Spleen (tissue), 11 donors: ENCODE measurements around the gene DUSP8. TPM values are rescaled to one million over a fixed set of nuclear protein-coding genes. Genes with fewer than 3 reads are reported as not detected.
A peak's percentile ranks its signal among the peaks of the same experiment; 100 is the strongest.

ENCODE experiments used
- DNase-seq: peaks from one replicate; pipeline ENCODE4 v3.0.0-alpha.2; 2020
- H3K27ac ChIP-seq, 8 donors: fragments of 200-600 bp; sonication (generic) in 7 of 8; 1 replicate in 4 of 8; 2 replicates in 4 of 8; pipeline versions ENCODE4 v1.5.0 to v1.8.0; 2016 to 2021; ENCODE audit warnings: inconsistent platforms in 4 of 8, mild to moderate bottlenecking in 4 of 8, moderate library complexity in 1 of 8
- H3K27me3 ChIP-seq, 7 donors: fragments of 200-600 bp; sonication (generic) in 6 of 7; replicated peaks in 1 of 7; 1 replicate in 4 of 7; 2 replicates in 3 of 7; pipeline versions ENCODE4 v1.5.0 to v1.8.0; 2016 to 2021; ENCODE audit warnings: inconsistent platforms in 3 of 7, mild to moderate bottlenecking in 1 of 7
- H3K36me3 ChIP-seq, 6 donors: fragments of 200-600 bp; sonication (generic) in 5 of 6; 1 replicate in 4 of 6; 2 replicates in 2 of 6; pipeline versions ENCODE4 v1.5.0 to v1.8.0; 2016 to 2021; ENCODE audit warnings: inconsistent platforms in 2 of 6
- H3K4me1 ChIP-seq, 6 donors: fragments of 200-600 bp; sonication (generic) in 5 of 6; 1 replicate in 3 of 6; 2 replicates in 3 of 6; pipeline versions ENCODE4 v1.5.0 to v1.8.0; 2016 to 2021; ENCODE audit warnings: inconsistent platforms in 3 of 6
- H3K4me3 ChIP-seq, 8 donors: fragments of 200-600 bp; sonication (generic) in 7 of 8; 1 replicate in 4 of 8; 2 replicates in 4 of 8; pipeline versions ENCODE4 v1.5.0 to v1.8.0; 2016 to 2021; ENCODE audit warnings: inconsistent platforms in 4 of 8, mild to moderate bottlenecking in 4 of 8, moderate library complexity in 2 of 8
- H3K9me3 ChIP-seq, 8 donors: fragments of 200-600 bp; sonication (generic) in 7 of 8; 1 replicate in 4 of 8; 2 replicates in 4 of 8; pipeline versions ENCODE4 v1.5.0 to v1.8.0; 2016 to 2021; ENCODE audit warnings: inconsistent platforms in 4 of 8
- POLR2A ChIP-seq, 3 donors: fragments of 450-650 bp; IDR thresholded peaks; one replicate each; pipeline ENCODE4 v1.5.1; 2017; ENCODE audit warnings: antibody characterized with exemption in 3 of 3, mild to moderate bottlenecking in 1 of 3
- POLR2AphosphoS5 ChIP-seq, 3 donors: sonication (generic); formaldehyde crosslinking; IDR thresholded peaks; one replicate each; pipeline ENCODE4 v1.5.1; 2017; ENCODE audit warnings: antibody characterized with exemption in 3 of 3
- WGBS, 5 donors: extraction: QIAGEN DNeasy Blood & Tissue Kit in 3 of 5; methylation state at CpG; one replicate each; pipeline versions ENCODE4 v1.1.5 to v1.1.7; 2013 to 2018; 5-methylcytosine and 5-hydroxymethylcytosine counted together
- intact Hi-C: fragments of 100-400 bp; cut with DNase I; formaldehyde crosslinking; loops from one replicate; pipeline ENCODE4 v1.15.0; 2023; ENCODE audit warnings: low total_unique reads
- polyA plus RNA-seq, 3 donors: library from polyadenylated mRNA; stranded (reverse); fragments of 200-250 nt; gene quantifications; one replicate each; pipeline ENCODE4 v1.2.1, GENCODE V29; 2013
- total RNA-seq, 7 donors: library from RNA; depleted of rRNA in 3 of 7; stranded (reverse); fragments of >200 nt in 3 of 7; fragmentation: NEBNext Ultra II Directional in 4 of 7; extraction: Animal tissue kit (Norgen Biotek cat#: 25700) in 4 of 7; gene quantifications; one replicate each; pipeline versions ENCODE4 v1.1.0 to v1.2.1, GENCODE V29; 2016 to 2021
- TF ChIP-seq, protein P1 (sequence below), 11 experiments: fragments of 200-600 bp in 7 of 11; fragments of 450-650 bp in 4 of 11; sonication (generic) in 4 of 11; IDR thresholded peaks in 8 of 11; conservative IDR thresholded peaks in 3 of 11; 1 replicate in 7 of 11; 2 replicates in 4 of 11; pipeline versions ENCODE4 v1.4.0 to v1.8.0; 2016 to 2021; ENCODE audit warnings: antibody characterized with exemption in 11 of 11, inconsistent platforms in 4 of 11, mild to moderate bottlenecking in 1 of 11
- donor health status: healthy with polysubstance abuse.
- donor health status: DM: no; HTN: no; CAD: no; lungs with moderate emphysema.
- donor health status: DM: no; HTN: no; CAD: no.
- donor health status: Bipolar disorder and iron deficiency.
- donor health status: healthy.
- donor health status: DM: no; HTN: no; CAD: no.
- donor health status: DM: yes; HTN: yes; CAD: no.

The DUSP8 gene
- total and polyA plus RNA-seq, 10 donors, result 0.38 to 18.4 (median 2.6) TPM

DNA sequence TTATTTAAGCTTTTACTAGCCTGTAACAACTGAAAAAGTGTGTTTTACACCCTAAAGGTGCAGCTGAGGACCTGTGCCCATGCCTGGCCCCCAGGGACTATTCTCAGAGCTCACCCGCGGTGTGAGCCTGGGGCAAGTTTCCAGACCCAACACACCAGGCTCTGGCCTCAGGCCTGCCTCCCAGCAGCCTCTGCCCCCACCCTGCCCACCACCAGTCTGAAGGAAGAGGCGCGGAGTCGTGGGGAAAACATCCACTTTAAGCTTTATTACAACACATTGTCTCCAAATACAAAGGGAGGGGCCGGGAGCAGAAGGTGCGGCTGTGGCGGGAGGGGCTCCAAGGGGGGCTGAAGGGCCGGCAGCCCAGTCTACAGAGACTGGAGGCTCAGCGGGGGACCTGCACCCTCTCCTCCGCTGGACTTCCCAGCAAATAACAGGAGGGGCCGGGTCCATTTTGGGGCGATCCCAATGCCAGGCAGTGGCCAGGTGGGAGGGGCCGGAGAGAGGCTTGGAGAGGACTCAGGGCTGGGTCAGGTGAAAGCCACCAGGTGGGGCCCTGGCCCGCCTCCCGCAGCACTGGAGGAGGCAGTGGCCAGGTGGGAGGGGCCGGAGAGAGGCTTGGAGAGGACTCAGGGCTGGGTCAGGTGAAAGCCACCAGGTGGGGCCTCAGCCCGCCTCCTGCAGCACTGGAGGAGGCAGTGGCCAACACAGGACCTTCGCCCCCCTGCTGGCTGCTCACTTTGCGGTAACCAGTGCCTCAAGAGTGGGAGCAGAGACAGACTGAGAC, 18.1 kb downstream of the DUSP8 start:
- TF ChIP-seq POLR2AphosphoS5 (IDR thresholded peaks at IDR 0.05) (no peak), POLR2A (IDR thresholded peaks at IDR 0.05) (no peak)
- TF ChIP-seq, protein P1, sequence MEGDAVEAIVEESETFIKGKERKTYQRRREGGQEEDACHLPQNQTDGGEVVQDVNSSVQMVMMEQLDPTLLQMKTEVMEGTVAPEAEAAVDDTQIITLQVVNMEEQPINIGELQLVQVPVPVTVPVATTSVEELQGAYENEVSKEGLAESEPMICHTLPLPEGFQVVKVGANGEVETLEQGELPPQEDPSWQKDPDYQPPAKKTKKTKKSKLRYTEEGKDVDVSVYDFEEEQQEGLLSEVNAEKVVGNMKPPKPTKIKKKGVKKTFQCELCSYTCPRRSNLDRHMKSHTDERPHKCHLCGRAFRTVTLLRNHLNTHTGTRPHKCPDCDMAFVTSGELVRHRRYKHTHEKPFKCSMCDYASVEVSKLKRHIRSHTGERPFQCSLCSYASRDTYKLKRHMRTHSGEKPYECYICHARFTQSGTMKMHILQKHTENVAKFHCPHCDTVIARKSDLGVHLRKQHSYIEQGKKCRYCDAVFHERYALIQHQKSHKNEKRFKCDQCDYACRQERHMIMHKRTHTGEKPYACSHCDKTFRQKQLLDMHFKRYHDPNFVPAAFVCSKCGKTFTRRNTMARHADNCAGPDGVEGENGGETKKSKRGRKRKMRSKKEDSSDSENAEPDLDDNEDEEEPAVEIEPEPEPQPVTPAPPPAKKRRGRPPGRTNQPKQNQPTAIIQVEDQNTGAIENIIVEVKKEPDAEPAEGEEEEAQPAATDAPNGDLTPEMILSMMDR (IDR thresholded peaks at IDR 0.05 in 8 of 11, conservative IDR thresholded peaks at IDR 0.05 in 3 of 11), result no peak

DNA sequence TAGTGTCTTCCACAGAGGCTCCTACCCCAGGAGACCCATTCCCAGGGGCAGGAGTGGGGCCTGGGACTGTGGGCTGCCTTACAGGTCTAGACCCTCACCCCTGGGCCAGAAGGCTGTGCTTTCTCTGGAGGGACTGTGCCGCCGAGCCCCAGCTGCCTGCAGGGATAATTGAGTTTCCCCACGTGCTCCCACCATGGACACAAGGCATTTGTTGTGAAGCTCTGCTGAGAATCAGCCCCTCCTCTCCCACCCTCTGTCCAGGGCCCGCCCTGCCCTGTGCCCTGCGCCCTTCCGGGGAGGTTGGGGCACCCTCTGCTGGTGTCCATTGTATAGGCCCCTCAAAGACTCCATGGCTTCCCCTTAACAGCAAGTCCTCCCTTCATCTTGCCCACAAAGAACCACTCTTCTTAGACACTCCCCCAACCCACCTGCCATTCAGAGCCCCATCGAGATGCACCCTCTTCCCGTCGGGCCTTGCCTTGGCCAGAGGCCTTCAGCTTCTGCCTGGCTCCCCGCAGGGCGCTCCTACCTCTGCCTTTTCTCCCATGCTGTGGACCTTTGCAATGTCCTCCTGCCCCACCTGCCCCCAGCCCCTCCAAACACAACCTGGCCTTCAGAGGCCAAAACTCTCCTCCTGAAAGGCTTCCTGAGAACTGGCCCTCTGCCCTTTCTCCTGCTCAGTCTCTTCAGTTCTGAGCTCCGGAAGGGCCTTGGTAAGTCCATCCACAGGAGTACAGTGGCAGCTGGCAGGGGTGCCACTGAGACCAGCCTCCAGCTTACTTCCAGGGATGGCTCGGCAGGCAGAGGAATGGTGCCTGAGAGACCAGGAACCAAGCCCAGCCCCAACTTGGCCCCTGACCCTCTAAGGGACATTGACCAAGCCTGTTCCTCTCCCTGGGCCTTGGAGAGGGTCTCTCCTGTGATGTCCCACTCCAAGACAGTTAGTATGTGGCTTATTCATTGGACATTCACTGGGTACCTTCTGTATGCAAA, 22.4 kb downstream of the DUSP8 start:
- H3K9me3 ChIP-seq, result no peaks in the 10 kb centered on the region
- no peaks in the 10 kb centered on the region for H3K36me3 ChIP-seq
- intact Hi-C loops, result no loop called here
- H3K27me3 ChIP-seq, result peaks cover 0 to 84% (median 37%) of the 10 kb centered on the region in 7 donors
- TF ChIP-seq, protein P1 (IDR thresholded peaks at IDR 0.05 in 8 of 11, conservative IDR thresholded peaks at IDR 0.05 in 3 of 11), result no peak
- no peak for TF ChIP-seq POLR2AphosphoS5 (IDR thresholded peaks at IDR 0.05)
- no peak for TF ChIP-seq POLR2A (IDR thresholded peaks at IDR 0.05)
- 80 to 88% (median 85%) methylated on average over 13 of the region's 13 CpGs for WGBS, 5 donors
- no peak overlapping the region for H3K27ac ChIP-seq
- peaks cover 17 to 28% (median 25%) of the 10 kb centered on the region in 6 donors for H3K4me1 ChIP-seq
- DNase-seq, result no peak
- H3K4me3 ChIP-seq, result no peak overlapping the region

More for the DNA sequence above, 18.1 kb downstream of the DUSP8 start:
- peaks cover 0 to 20% (median 10%) of the 10 kb centered on the region in 6 donors for H3K4me1 ChIP-seq
- H3K27me3 ChIP-seq, result peaks cover 0 to 81% (median 3%) of the 10 kb centered on the region in 7 donors
- H3K4me3 ChIP-seq, result no peak overlapping the region
- H3K9me3 ChIP-seq, result no peaks in the 10 kb centered on the region
- no peak for DNase-seq
- intact Hi-C loops, result no loop called here
- no peak overlapping the region for H3K27ac ChIP-seq
- H3K36me3 ChIP-seq, result peaks cover 0 to 22% (median 3%) of the 10 kb centered on the region in 6 donors
- WGBS, 5 donors, result 58 to 72% (median 66%) methylated on average over 16 to 20 of the region's 20 CpGs

DNA sequence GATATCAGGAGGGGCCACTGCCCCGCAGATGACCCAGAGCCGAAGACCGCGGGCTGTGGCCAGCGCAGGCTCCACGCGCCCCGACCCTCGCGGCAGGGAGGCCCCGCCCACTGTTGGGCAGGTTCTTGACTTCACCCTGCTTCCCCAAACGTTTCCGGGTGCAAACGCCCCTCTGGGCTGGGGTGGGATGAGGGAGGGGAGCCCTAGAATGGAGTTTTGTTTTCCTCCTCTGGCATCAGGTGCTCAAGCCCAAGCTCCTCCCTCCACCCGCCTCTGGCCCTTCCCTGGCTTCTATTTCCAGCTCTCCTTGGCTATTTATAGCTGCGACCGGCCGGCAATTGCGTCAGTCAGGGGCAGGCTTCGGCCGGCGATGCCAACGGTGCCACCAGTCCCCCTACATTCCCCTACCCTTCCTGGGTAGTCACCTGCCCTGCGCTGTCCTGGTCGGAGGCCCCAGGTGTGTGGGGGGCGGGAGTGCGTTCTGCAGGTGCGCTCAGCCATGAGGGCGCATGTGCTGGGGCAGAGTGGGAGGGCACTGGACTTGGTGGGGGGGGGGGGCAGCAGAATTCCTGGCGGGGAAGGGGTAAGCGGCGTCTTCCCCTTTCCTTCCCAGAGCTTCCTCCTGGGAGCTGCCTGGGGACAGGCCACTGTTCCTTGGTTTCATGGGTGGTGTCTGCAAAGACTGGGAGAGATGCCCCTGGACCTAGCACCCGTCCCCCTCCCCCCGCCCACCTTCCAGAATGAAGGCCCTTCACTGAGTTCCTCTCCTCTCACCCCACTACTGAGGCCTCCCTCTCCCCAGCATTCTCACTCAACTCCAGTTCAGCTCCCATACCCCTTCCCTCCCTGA, 23.6 kb downstream of the DUSP8 start:
- TF ChIP-seq, protein P1 (IDR thresholded peaks at IDR 0.05 in 8 of 11, conservative IDR thresholded peaks at IDR 0.05 in 3 of 11), result no peak
- peak in 2 of 3 donors; percentile 14 to 15 for TF ChIP-seq POLR2AphosphoS5 (IDR thresholded peaks at IDR 0.05)
- Histone ChIP-seq H3K27me3 (peaks cover 0 to 84% (median 37%) of the 10 kb centered on the region in 7 donors), H3K36me3 (no peaks in the 10 kb centered on the region), H3K4me1 (peaks cover 17 to 28% (median 25%) of the 10 kb centered on the region in 6 donors), H3K4me3 (peak overlapping the region in 6 of 8 donors; percentile 2 to 71 (median 12)), H3K27ac (peak overlapping the region in 1 of 8 donors; percentile 18), H3K9me3 (no peaks in the 10 kb centered on the region)
- DNase-seq, result no peak
- intact Hi-C loops, result no loop called here
- 9 to 23% (median 15%) methylated on average over 17 to 34 of the region's 34 CpGs for WGBS, 5 donors
